ENCODE measurements around the gene CEACAM16. TPM values are rescaled to one million over a fixed set of nuclear protein-coding genes. Genes with fewer than 3 reads are reported as not detected.
"Not testable (repeated sequence)": the region's sequence is repeated elsewhere in the genome, so short reads cannot be mapped to it uniquely, and the experiment has no call there.

Gene CEACAM16
- total RNA-seq, 1 experiment from 2014 or later = not detected

- DNase-seq (ENCODE audit: low spot score) = no peak
These were observed 3.7 kb downstream of the CEACAM16 start for GRCh38 chr19:44702551-44703176.

- no peak for DNase-seq (ENCODE audit: low spot score)
These were observed 4.6 kb downstream of the CEACAM16 start for GRCh38 chr19:44703336-44704078.

- DNase-seq (ENCODE audit: low spot score) = no peak
These were observed 6.0 kb downstream of the CEACAM16 start for GRCh38 chr19:44704982-44705381.

- DNase-seq (ENCODE audit: low spot score) = no peak
These were observed 6.6 kb downstream of the CEACAM16 start for GRCh38 chr19:44705502-44706010.

- no peak for DNase-seq (ENCODE audit: low spot score)
These were observed 7.7 kb downstream of the CEACAM16 start for GRCh38 chr19:44706506-44707236.

GRCh38 chr19:44707794-44708193 lies 8.8 kb downstream of the CEACAM16 start:
- DNase-seq (ENCODE audit: low spot score) = no peak

GRCh38 chr19:44708940-44709339 lies 10.0 kb downstream of the CEACAM16 start:
- no peak for DNase-seq (ENCODE audit: low spot score)

GRCh38 chr19:44709434-44710266 lies 10.7 kb downstream of the CEACAM16 start:
- not testable (repeated sequence) for DNase-seq (ENCODE audit: low spot score)

- no peak for DNase-seq (ENCODE audit: low spot score)
These were observed 11.5 kb downstream of the CEACAM16 start for GRCh38 chr19:44710483-44710882.

- no peak for DNase-seq (ENCODE audit: low spot score)
These were observed 14.0 kb downstream of the CEACAM16 start for GRCh38 chr19:44712864-44713515.

- no peak for DNase-seq (ENCODE audit: low spot score)
These were observed 15.7 kb downstream of the CEACAM16 start for GRCh38 chr19:44714597-44715169.

- no peak for DNase-seq (ENCODE audit: low spot score)
These were observed 18.7 kb downstream of the CEACAM16 start for GRCh38 chr19:44717603-44718002.

GRCh38 chr19:44718441-44719261 lies 19.7 kb downstream of the CEACAM16 start:
- peak; percentile 75 for DNase-seq (ENCODE audit: low spot score)

- DNase-seq (ENCODE audit: low spot score) = no peak
These were observed 20.3 kb downstream of the CEACAM16 start for GRCh38 chr19:44719262-44719701.

GRCh38 chr19:44720396-44720795 lies 21.4 kb downstream of the CEACAM16 start:
- not testable (repeated sequence) for DNase-seq (ENCODE audit: low spot score)

- no peak for DNase-seq (ENCODE audit: low spot score)
These were observed 22.0 kb downstream of the CEACAM16 start for GRCh38 chr19:44720945-44721344.

GRCh38 chr19:44721369-44721768 lies 22.4 kb downstream of the CEACAM16 start:
- not testable (repeated sequence) for DNase-seq (ENCODE audit: low spot score)

- DNase-seq (ENCODE audit: low spot score) = no peak
These were observed 23.5 kb downstream of the CEACAM16 start for GRCh38 chr19:44722131-44723121.
